Measurements from ENCODE around the gene SLC2A4RG. TPM values are rescaled to one million over a fixed set of nuclear protein-coding genes. Genes with fewer than 3 reads are reported as not detected.

SLC2A4RG gene
- total RNA-seq, 4 donors from 2014 or later, result 79.9 to 127 (median 96.2) TPM

- WGBS, 2 donors, result 95 to 96% methylated on average over 13 of the region's 13 CpGs
- intact Hi-C loops (cut with DNase I; ENCODE audit: low total_unique reads), result no loop called here
- no peak for TF ChIP-seq POLR2A (IDR thresholded peaks at IDR 0.05)
- TF ChIP-seq, protein P1, sequence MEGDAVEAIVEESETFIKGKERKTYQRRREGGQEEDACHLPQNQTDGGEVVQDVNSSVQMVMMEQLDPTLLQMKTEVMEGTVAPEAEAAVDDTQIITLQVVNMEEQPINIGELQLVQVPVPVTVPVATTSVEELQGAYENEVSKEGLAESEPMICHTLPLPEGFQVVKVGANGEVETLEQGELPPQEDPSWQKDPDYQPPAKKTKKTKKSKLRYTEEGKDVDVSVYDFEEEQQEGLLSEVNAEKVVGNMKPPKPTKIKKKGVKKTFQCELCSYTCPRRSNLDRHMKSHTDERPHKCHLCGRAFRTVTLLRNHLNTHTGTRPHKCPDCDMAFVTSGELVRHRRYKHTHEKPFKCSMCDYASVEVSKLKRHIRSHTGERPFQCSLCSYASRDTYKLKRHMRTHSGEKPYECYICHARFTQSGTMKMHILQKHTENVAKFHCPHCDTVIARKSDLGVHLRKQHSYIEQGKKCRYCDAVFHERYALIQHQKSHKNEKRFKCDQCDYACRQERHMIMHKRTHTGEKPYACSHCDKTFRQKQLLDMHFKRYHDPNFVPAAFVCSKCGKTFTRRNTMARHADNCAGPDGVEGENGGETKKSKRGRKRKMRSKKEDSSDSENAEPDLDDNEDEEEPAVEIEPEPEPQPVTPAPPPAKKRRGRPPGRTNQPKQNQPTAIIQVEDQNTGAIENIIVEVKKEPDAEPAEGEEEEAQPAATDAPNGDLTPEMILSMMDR (IDR thresholded peaks at IDR 0.05), result no peak
- H3K4me3 ChIP-seq (ENCODE audit: low read depth, poor library complexity, severe bottlenecking), result no peak overlapping the region
- no peak for DNase-seq (ENCODE audit: low spot score in 2 of 2)
Measured at GRCh38 chr20:63777614-63778013, 38.0 kb downstream of the SLC2A4RG start.

DNA sequence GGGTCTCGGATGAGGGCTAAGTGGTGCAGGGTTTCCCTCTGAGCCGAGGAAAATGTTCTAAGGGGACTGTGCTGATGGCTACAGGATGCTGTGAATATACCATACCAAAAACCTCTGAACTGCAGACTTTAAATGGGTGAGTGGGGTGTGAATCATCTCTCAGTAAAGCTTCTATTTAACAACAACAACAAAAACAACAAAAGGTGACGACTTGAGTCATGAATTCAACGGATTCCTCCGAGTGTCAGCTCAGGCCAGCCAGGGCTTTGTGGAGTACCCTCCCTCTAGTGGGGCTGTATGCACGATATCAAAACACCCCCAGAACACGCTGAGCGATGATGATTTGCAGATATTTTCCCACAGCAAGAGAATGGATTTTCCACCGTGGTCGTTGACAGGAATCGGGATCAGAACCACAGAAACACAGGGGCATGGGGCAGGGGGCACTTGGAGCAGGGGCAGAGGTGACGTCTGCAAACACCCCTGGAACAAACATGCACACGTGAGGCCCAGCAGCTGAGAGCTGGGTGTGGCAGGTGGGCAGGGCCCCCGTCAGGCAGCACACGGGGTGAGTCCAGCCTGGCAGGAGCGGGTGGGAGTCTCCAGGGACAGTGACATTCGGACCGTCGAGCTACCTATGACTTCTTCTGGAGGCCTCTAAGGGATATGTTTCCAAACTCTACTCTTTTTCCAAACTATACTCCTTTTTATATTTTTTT lies 38.6 kb downstream of the SLC2A4RG start:
- DNase-seq (ENCODE audit: low spot score in 2 of 2), result no peak
- intact Hi-C loops (cut with DNase I; ENCODE audit: low total_unique reads), result no loop called here
- 70 to 73% methylated on average over 19 of the region's 19 CpGs for WGBS, 2 donors
- H3K4me3 ChIP-seq (ENCODE audit: low read depth, poor library complexity, severe bottlenecking), result no peak overlapping the region
- TF ChIP-seq POLR2A (IDR thresholded peaks at IDR 0.05), result no peak
- TF ChIP-seq, protein P1 (IDR thresholded peaks at IDR 0.05), result no peak

DNA sequence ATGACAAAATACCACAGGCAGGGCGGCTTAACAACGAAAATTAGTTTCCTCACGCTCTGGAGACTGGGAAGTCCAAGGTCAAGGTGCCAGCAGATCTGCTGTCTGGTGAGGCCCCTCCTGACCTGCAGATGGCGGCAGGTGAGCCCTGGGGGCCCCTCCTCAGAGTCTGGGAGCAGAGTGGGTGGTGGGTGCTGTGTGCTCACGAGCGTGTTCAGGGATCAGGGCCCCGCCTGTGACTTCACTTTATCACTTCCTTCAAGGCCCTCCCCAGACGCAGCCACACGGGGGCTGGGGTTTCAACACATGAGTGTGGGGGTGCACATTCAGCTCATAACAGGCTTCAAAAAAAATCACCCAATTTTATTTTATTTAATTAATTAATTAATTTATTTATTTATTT lies 39.3 kb downstream of the SLC2A4RG start:
- 87 to 91% methylated on average over 9 of the region's 9 CpGs for WGBS, 2 donors
- H3K4me3 ChIP-seq (ENCODE audit: low read depth, poor library complexity, severe bottlenecking), result no peak overlapping the region
- TF ChIP-seq POLR2A (IDR thresholded peaks at IDR 0.05), result no peak
- TF ChIP-seq, protein P1 (IDR thresholded peaks at IDR 0.05), result no peak
- no peak for DNase-seq (ENCODE audit: low spot score in 2 of 2)
- intact Hi-C loops (cut with DNase I; ENCODE audit: low total_unique reads), result no loop called here

GRCh38 chr20:63781181-63781580 lies 41.6 kb downstream of the SLC2A4RG start:
- intact Hi-C loops (cut with DNase I; ENCODE audit: low total_unique reads), result loop anchor here (10.0 kb wide), 1 partner anchor 194 kb away; the partner anchor contains the start of gene SAMD10
- 92 to 93% methylated on average over 14 of the region's 14 CpGs for WGBS, 2 donors

DNA sequence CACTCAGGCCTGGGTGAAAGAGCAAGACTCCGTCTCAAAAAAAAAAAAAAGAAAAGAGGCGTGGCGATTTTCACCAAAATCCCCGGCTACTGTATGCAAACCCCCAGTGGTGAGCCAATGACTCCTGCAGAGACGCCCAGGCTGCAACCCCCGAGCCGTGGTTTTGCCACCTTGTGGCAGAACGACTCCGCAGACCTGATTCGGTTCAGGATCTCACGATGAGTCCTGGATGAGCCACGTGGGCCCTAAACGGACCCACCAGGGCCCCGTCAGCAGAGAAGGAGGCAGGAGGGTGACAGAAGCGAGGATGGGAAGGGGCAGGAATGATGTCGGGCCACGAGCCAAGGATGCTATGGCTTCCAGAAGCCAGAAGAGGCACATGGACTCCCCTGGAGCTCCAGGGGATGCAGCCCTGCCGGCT lies 42.5 kb downstream of the SLC2A4RG start:
- no peak overlapping the region for H3K4me3 ChIP-seq (ENCODE audit: low read depth, poor library complexity, severe bottlenecking)
- 80% methylated on average over 17 of the region's 18 CpGs for WGBS, 2 donors
- no peak for DNase-seq (ENCODE audit: low spot score in 2 of 2)
- intact Hi-C loops (cut with DNase I; ENCODE audit: low total_unique reads), result loop anchor here (10.0 kb wide), 1 partner anchor 193 kb away; the partner anchor contains the start of gene SAMD10
- no peak for TF ChIP-seq POLR2A (IDR thresholded peaks at IDR 0.05)
- TF ChIP-seq, protein P1 (IDR thresholded peaks at IDR 0.05), result no peak

More at GRCh38 chr20:63781181-63781580, 41.6 kb downstream of the SLC2A4RG start:
- TF ChIP-seq POLR2A (IDR thresholded peaks at IDR 0.05), result no peak
- TF ChIP-seq, protein P1 (IDR thresholded peaks at IDR 0.05), result no peak
- DNase-seq (ENCODE audit: low spot score in 2 of 2), result no peak
- no peak overlapping the region for H3K4me3 ChIP-seq (ENCODE audit: low read depth, poor library complexity, severe bottlenecking)

Data from lower leg skin (tissue), 4 donors.